HG02870 (cell line): ENCODE data around the gene MAD1L1.

ENCODE experiments used
- ATAC-seq: cut with Tn5 transposase; IDR thresholded peaks from one replicate; pipeline ENCODE4 v1.9.1; 2021; ENCODE audit warnings: mild to moderate bottlenecking, moderate library complexity; ENCODE audit not compliant: unreplicated experiment

The MAD1L1 gene

DNA sequence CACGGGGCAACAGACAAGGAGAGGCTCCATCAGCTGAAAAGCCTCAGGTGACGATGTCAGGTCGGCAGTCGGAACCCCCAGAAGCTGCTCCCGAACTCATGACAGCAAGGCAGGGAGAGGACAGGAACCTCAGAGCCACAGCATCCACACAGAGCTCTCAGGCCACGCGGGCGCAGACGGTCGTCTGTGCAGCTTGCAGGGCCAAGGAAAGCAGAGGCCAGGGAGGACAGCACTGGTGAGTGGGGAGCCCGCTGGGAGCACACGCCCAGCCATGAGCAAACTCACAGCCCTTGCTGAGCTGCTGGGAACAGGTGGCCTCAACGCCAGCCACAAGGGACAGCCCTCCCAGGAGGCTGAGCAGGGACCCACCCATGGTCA, 138.9 kb downstream of the MAD1L1 start:
- ATAC-seq, result no peak

DNA sequence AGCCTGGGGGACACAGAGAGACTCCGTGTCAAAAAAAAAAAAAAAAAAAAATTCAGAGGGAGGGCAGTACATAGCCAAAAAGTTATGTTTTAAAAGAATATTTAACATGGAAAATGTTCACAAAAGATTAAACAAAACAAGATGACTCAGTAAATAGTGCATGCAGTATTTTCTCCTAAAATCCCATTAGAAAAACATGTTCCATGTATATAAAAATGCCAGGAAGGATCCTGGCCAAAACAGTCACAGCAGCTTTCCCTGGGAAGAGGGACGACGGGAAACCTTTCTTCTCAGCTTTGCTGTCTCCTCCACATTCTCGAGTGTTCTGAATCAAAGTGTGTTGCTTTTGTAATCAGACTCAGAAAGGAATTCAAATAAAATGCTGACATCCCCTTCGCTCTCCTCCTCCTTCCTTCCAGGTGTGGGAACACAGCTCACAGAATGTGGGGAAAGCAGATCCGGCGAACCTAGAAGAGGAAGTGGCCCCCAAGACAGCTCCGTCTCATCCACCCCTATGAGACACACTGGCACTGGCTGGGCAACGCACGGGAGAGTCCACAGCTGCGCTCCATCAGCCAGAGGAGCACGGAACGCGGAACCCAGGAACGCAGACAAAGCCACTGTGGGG, 139.4 kb downstream of the MAD1L1 start:
- ATAC-seq, result no peak

DNA sequence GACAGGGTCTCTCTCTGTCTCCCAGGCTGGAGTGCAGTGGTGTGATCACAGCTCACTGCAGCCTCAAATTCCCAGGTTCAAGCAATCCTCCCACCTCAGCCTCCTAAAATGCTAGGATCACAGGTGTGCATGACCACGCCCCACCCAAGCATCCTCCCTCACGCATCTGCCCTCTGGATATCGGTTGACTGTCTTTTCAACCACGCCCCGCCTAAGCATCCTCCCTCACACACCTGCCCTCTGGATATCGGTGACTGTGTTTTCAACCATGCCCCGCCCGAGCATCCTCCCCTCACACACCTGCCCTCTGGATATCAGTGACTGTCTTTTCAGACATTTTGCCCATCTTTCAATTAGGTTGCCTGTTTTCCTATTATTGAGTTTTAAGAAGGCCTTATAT, 140.5 kb downstream of the MAD1L1 start:
- ATAC-seq, result no peak

DNA sequence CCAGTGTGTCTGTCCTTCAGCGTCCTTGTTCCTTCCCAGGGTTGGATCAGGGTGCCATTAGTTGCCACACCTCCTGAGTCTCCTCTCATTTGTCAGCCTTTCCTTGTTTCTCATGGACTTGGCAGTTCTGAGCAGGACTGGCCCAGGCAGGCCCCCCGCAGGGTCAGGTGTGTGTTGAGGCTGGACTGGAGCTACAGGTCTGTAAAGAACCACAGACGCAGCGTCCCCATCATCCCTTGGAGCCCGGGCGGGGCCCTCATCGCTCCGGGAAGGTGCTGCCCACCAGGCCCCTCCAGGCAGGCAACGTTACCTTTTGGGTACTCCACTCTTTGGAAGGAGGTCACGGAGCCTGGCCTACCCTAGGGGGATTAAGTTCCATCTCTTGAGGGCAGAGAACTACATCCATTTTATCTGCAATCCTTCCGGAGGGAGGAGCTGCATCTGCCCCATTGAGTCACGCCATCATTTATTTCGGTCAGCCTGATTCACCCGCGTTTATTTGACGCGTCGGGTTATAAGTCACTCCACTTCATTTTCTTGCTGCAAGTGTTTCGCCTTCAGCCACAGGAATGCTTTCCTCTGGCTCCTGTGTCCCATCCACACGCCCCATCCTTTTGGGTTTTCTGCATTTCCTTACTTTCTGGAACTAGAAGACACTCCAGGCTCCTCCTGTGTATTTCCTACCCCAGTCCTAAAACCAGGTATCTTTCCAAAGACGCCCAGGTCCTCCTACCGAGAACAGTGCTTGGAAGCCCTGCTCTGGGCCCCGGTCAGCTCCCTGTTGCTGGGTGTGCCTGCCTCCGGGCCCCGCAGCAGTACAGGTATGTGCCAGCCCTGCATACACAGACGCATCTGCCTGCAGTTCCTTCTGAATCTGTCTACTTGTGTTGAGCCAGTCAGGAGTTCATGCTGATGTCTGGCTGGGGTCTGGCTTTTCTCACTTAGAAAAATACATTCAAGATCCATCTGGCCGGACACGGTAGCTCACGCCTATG, 141.9 kb downstream of the MAD1L1 start:
- no peak for ATAC-seq

DNA sequence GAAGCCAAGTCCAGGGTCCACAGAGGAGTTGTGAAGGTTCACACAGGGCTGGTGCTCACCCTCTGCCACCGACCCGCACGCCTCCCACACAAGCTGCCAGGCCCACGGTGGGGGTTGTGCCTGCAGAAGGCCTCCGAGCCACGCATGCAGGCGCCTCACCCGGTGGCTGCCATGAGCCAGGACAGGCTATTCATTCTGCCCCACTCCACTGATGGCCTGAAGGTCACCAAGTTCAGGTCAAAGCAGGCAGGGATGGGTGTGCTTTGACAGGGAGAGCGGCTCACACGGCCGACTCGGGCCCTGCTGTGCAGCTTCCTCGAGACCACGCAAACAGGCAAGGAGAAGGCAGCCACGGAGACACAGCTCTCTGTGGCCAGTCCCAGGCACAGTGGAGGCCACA, 143.9 kb downstream of the MAD1L1 start:
- ATAC-seq, result no peak

DNA sequence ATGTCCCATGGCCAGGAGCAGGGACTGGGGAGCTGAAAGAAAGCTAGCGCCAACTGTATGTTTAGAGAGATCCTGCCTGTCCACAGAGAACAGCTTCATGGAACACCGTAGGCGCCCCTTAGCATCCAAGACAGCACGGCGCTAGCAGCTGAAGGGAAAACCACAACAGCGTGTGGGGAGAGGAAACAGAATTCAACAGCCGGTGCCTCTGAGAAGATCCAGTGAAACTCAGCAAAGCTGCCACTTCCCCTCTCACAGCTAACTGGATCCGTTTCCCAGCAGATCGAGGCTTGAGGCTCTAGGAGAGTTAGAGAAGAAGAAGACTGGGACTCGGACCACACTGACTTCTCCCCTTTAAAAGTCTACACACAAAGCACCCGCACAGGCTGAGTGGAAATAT, 145.0 kb downstream of the MAD1L1 start:
- no peak for ATAC-seq

DNA sequence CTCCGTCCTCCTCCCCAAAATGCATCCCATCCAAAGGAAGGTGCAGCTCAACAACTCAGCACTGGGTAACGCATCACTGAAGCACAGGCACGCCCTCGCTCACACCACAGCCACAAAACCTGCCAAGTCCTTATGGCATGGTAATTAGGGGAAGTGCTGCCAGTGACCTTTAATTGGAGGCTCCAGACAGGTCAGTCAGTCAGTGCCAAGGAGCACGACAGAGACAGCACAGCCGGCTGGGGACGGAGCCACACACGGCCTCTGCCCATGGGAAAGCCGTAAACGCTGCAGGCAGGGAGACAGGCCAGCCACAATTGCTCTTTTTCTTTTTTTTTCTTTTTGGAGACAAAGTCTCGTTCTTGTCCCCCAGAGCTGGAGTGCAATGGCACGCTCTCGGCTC, 146.5 kb downstream of the MAD1L1 start:
- ATAC-seq, result no peak

DNA sequence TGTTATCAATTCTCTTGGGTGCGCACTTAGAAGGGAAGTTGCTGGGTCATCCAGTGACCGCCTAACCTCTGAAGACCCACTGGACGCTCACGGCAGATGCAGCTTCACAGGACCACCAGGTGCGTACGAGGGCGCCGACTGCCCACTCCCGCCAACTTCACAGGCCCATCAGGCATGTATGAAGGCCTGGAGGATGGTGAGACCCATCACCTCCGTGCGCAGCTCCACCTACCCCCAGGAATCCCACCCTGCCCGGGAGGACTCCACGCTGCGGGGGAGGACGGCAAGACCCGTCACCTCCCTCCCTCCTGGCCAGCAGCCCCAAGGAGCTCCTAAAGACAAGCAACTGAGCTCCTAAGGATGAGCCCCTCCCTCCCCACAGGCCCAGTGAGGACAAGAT, 146.9 kb downstream of the MAD1L1 start:
- no peak for ATAC-seq

DNA sequence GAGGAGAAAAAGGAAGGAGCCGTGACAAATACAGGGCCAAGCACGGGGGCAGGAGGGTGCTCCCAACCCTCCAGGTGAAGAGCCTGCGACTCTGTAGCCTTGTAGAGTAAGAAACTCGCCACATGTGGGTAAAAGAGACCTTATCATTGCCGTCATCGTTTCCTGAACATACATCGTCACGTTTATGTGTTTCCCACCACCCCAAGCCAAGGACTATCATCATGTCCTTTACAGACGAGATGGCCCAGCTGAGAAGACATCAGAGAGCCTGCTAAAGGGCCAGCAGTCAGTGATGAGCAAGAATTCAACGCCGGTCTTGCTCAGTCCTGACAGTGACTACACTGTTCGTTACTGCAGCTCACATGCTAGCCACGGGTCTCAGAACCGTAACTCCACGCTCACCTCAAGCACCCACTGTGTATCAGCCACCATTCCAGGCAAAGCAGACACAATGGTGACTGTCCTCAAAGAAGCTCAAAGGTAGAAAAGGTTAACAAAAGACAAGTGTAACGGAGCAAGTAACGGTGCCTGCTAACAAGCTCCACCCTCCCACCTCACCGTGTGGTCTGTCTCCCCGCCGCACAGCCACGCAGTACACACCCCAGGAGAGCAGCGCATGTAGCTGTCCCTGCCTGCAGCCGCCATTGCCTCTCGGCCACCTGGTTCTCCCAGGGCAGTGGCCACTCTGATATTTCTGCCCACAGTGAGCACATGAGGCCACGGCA, 147.8 kb downstream of the MAD1L1 start:
- ATAC-seq, result no peak

DNA sequence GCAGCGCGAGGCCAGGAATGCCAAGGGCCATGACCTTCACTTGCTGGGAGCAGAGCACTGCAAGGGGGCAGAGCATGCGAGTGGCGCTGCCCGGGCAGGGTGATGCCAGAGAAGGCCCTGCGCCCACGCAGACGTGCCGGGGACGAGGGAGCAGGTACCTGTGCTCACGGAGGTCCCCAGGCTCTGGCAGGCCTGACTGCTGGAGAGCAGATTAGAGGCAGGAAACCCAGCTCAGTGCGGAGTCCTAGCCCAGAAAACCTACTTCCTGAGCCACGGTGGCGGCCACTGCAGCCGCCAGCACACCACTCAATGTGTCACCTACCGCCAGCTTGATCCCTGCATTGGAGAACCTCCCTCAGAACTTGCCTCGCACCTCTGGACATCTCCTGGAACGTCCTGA, 148.4 kb downstream of the MAD1L1 start:
- ATAC-seq, result no peak

DNA sequence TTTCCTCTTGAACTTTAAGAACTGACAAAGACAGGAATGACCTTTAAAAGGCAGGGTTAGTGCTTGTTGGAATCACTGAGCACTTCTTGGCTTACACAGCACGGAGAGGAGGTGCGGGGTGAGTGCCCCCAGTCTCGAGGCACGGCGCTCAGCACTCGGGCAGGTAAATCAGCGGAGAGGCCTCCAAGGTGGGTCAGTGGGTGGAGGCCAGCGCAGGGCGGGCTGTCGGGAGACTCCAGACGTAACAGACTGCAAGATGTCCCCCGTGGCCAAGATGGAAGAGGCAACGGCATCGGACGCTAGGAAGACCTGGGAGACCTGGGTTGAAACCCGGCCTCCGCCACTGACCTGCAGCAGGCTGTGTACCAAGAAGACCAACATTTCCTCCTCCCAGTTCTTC, 149.4 kb downstream of the MAD1L1 start:
- no peak for ATAC-seq

DNA sequence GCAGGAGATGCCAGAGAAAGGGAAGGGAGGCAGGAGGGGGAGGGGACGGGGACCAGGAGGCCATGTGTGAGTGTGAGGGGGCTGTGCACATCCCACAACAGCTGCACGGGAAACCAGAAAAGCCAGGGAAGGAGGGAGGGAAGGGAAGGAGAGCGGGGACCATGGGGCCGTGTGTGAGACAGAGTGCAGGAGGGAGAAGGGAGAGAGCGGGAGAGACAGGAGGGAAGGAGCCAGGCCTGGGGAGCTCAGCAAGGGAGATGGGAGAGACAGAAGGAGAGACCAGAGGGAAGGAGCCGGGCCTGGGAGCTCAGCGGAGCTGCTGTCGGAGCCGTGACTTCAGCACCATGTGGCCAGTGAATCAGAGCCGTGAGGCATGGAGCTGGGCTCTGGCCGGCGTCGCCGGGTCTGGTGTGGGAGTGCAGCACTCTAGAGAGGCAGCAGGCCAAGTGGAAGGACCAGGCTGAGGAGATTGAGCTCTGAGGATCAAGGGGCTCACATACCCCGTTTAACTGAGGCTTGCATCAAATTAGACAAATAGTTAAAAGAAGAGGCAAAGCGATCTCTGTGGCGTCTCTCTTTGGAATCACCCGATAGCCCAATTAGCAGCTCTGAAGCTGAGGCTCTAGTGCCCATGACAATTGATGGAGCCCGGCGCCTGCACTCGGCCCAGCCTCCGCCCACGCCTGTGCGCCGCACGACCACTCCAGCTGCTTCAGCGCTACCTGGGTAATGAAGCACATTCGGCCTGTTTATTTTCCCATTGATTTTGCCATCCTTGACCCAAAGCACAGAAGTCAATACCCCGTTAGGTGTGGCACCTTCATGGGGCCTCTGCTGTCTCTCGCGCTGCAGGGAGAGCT, 150.4 kb downstream of the MAD1L1 start:
- ATAC-seq, result no peak

DNA sequence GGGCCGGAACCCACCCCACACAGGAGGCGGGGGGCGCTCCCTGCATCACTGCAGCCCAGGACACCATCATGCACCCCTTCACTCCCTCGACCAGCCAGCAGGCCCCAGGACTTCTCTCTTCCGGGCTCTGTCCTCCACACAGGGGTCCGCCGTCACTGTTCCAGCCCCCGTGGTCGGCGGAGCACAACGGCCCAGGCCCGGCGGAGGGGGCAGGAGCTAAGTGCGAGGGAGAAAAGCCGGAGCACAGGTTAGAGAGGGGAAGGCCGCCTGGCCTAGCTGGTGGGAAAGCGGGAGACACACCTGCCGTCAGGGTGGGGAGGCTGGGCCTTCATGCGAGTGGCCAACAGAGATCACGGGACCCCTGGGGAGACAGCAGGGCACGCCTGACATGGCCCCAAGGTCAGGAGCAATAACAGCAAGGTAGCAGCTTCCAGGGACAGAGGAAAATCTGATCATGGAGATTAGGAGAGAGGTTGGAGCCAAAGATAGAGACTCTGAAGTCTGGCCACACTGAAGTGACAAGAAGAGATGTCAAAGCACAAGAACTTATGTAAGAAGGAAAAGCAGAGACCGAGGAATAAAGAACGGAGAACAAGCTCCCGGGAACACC, 151.1 kb downstream of the MAD1L1 start:
- ATAC-seq, result no peak

DNA sequence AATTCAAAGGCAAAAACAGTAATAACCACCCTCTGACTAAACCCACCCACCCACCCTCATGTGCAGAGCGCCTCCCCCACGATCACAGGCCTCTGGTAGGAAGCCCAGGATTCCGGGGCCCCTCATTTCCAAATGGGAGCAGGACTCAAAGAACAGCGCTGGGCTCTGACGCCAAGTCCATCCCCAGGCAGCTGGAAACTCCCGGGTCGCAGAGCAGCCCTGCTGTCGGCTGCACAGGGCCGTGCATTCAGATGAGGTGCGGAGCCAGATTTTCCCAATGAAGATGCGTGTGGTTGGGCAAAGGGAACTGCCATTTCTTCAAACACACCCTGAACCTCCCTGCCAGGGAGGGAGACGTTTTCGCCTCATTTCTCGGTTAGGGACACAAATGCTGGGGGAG, 152.3 kb downstream of the MAD1L1 start:
- ATAC-seq, result no peak

DNA sequence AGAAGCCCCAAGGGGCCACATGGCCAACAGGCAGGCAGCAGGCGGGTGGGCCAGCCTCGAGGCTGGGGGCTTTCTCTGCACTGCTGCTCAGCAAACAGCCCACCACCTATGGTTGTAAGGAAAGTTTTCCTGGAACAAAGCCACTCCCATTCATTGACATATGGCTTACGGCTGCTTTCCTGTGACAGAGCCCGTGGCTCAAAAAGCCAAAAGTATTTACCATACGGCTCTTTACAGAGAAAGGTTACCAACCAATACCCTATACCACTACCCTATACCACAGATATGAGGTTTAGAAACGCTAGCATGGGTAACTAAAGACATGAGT, 152.7 kb downstream of the MAD1L1 start:
- ATAC-seq, result no peak

DNA sequence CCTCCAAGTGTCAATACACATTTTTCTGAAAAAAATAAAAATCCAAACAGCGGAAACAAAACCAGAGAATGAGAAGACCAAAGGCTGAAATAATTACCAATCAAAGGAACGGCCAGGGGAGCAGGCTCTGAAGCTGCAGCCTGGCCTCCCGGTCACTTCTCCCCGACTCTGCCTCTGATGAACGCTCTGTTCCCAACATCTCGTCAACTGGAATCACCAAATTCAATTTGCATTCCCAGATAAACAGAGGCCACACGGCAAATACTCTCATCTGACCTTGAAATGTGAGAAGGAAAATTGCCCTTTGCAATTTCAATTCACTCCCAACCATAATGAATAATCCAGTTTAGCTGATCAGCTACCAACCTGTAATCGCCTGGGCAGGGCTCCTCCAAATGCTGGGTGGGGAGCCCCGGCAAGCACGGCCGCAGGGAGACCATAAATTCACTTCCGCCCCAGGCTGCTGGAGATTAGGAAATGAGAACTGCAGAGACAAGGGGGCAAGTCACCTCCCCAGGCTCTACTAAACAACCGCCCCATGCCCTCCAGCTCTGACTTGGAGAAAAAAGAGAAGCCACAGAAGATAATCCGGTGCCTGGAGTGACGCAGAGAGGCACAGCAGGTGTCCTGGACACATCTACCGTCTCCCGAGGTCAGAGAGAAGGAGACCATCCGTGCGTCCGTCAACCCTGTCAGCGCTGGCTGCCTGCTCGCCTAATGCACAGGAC, 153.2 kb downstream of the MAD1L1 start:
- no peak for ATAC-seq

DNA sequence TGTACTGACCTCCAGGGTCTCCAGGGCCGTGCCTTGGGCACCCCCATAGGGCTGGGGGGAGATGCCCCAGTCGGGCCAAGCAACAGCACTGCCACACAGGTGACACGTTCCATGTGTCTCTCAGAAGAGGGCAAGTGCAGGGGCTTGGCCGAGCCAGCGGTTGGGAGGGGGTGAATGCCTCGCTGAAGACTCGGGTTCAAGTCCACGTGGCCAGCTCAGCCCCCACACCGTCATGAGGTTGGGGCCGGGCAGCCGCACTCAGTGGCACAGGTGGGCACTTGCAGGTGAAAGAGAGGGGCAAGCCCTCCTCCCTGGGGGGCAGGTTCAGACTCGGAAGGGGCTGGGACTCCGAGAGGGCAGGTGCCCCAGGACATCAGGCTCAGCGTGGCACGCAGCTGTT, 153.8 kb downstream of the MAD1L1 start:
- no peak for ATAC-seq

DNA sequence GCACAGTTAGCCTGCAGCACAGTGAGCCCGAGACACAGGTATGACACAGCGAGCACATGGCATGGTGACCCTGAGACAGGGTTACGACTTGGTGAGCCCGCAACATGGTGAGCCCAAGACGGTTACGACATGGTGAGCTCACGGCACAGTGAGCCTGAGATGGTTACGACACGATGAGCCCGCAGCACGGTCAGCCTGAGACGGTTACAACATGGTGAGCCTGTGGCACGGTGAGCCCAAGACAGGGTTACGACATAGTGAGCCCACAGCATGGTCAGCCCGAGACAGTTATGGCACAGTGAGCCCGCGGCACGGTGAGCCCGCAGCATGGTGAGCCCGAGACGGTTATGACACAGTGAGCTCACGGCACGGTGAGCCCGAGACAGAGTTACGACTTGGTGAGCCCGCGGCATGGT, 156.1 kb downstream of the MAD1L1 start:
- ATAC-seq, result no peak

DNA sequence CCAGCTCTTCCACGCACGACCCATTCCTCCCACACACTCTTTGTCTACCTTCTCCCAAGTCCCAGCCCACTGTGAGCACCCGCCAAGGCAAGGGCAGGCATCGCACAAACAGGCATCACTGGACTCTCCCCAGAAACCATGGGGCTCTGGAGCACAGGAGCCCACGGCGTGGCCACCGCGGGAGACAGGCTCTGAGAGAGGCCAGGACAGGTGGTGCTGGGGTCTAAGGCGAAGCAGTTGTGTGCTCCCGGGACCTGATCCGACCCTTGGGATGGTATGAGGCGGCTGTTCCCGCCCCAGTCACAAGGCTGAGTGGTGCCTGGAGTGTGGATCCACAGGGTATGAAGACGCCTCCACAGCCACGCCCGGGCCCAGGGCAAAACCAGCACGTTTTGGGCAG, 156.9 kb downstream of the MAD1L1 start:
- ATAC-seq, result no peak

DNA sequence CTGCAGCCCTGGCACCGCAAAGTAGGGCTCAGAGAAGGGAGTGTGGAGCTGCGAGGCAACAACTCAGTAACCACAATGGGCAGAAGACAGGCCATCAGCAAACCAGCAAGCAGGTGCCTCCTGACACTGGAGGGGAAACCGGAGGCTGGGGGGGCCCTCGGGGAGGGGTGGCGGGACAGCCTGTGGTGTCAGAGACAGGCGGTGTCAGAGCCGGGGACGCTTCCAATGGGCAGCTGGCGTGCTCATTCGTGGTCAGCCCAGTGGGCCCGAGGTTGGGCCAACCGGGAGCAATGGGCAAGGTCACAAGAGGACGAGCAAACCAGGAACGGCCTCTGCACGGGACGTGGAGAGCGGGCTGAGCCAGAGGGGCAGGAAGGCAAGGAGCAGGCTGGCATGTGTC, 158.1 kb downstream of the MAD1L1 start:
- no peak for ATAC-seq
